Fibroblast of skin of back (primary cell): ENCODE results near the gene KDM8.

ENCODE experiments used
- DNase-seq: peaks from one replicate; pipeline ENCODE4 v3.0.0-alpha.2; 2013

KDM8 gene

DNA sequence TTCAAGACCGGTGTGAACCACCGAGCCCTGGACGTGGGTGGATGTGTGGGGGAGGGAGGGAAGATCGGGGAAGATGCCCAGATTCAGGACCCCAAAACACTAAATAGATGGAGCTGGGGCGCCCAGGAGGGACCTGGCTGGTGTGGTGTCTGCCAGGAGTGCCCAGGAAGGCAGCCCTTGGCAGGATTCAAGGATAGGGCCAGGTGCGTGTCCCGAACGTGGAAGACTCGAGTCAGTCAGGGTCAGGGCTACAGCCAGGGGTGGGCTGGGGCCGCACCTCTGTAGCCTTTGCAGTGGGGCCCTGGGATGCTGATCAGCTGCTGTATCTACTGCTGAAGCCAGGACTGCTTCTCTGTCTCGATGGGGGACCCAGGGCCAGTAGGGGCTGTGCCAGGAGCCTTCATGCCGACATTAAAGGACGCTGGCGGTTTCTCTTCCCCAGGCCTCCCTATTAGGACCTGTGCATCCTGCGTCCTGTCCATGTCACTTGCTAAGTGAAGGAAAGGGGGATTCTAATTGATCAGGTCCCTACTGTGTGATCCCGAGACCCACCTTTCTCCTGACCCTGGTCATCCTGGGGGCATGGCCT is 13.1 kb downstream of the KDM8 start:
- DNase-seq = no peak

DNA sequence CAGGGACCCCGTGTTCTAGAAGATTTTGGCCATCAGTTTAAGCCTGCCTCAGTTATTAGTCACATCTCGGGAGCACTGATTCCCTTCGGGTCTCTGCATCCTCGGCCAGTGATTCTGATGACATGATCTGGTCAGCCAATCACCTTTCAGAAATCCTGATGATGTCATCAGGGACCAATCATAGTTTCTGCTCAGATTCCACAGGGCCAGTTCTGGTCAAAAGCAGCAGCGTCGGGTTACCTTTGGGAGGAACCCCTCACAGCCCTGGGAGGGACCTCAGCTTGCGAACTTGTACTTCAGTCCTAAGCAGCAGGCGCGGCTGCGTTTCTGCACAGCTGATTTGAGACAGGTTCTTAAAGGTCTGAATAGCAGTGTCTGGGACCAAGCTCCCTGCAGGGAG is 13.9 kb downstream of the KDM8 start:
- peak; percentile 75 for DNase-seq

DNA sequence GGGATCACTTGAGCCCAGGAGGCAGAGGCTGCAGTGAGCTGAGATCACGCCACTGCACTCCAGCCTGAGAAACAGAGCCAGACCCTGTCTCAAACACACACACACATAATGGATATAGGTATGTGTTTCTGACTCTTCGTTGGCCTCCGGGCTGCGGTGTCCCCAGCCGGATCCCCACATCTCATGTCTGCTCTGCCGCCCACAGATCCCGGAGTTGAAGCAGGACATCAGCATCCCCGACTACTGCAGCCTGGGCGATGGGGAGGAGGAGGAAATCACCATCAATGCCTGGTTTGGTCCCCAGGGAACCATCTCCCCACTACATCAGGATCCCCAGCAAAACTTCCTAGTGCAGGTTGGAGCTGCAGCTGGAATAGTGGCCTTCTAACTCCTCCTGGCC is 15.4 kb downstream of the KDM8 start:
- no peak for DNase-seq

DNA sequence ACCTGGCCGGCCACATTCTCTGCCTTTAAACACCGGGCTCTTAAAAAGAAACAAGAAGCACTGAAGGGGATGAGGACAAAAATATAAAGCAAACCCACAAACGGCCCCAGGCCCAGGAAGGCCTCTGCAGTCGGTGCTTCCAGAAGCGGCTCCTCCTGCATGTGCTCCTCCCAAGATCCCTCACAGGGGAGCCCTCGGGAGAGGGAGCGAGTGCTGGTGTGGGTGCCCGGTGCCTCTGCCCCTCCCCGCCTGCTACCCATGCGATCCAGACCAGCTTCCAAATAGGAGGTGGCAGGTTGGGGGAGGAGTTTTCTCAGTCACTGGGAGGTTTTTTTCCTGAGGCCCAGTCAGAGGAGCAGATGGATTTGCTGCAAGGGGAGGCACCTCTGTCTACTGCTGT is 15.8 kb downstream of the KDM8 start:
- DNase-seq = no peak

DNA sequence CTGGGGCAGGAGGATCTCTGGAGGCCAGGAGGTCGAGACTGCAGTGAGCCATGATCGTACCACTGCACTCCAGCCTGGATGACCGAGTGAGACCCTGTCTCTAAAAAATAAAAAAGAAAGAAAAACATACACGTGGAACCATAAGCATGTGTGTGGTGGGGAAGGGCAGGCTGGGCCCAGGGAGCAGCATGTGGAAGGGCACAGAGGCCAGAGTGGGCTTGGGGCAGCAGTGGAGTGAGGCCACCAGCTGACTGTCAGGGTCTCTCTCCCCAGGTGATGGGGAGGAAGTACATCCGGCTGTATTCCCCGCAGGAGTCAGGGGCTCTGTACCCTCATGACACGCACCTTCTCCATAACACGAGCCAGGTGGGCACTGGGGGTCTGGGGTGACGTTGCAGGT is 16.8 kb downstream of the KDM8 start:
- DNase-seq = no peak

DNA sequence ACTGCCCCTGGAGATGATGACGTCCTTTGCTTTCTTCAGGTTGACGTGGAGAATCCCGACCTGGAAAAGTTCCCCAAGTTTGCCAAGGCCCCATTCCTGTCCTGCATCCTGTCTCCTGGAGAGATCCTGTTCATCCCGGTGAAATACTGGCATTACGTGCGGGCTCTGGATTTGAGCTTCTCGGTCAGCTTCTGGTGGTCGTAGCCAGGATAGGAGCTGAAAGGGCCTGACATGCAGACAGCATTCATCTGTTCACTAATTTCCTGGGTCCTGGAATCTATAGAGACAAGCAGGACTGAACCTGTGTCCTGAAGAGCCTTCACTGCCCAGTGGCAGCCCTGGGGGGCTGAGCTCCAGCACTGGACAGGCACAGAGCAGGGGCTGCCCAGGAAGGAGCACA is 17.2 kb downstream of the KDM8 start:
- DNase-seq = no peak

DNA sequence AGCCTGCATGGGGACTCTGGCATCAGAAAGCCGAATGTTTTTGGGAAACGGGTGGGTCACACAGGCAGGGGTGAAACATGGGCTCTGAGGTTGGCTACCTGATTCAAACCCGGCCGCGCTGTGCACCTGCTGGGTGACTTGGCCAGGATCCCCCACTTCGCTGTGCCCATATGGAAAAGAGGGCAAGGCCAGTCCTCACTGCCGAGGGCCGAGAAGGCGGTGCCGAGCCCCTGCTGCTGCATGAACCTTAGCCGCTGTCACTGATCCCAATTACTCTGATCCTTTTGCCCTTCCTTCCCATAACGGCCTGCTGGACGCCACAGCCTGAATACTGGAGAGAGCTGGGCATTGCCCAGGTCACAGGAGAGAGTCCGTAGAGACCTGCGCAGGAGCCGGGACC is 17.7 kb downstream of the KDM8 start:
- no peak for DNase-seq

DNA sequence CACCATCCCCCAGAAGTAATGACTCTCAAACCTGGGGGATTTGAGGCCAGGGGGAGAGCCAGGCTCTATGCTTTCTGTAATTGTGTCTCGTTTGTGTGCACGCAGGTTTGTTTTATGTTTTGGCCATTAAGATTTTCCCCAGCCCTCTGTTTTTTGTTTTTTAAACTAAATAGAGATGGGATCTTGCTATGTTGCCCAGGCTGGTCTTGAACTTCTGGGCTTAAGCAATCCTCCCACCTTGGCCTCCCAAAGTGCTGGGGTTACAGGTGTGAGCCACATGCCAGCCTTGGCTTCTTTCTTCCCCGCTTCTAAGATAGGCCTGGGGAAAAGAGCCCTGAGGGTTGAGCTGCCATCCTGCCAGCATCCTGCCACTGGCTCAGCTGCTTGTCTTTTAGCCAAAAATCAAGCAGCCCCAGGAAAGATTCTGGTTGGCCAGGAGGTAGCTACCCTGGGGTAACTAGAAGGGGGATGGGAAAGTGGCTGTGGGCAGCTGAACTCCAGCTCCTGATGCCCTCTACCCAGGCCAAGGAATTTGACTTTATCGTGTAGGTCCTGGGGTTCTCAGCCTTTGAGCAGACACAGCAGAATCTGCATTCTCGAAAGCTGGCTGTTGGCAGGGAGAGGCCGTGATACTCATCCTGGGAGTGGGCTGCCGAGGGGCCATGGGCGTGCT is 18.4 kb downstream of the KDM8 start:
- DNase-seq = no peak

DNA sequence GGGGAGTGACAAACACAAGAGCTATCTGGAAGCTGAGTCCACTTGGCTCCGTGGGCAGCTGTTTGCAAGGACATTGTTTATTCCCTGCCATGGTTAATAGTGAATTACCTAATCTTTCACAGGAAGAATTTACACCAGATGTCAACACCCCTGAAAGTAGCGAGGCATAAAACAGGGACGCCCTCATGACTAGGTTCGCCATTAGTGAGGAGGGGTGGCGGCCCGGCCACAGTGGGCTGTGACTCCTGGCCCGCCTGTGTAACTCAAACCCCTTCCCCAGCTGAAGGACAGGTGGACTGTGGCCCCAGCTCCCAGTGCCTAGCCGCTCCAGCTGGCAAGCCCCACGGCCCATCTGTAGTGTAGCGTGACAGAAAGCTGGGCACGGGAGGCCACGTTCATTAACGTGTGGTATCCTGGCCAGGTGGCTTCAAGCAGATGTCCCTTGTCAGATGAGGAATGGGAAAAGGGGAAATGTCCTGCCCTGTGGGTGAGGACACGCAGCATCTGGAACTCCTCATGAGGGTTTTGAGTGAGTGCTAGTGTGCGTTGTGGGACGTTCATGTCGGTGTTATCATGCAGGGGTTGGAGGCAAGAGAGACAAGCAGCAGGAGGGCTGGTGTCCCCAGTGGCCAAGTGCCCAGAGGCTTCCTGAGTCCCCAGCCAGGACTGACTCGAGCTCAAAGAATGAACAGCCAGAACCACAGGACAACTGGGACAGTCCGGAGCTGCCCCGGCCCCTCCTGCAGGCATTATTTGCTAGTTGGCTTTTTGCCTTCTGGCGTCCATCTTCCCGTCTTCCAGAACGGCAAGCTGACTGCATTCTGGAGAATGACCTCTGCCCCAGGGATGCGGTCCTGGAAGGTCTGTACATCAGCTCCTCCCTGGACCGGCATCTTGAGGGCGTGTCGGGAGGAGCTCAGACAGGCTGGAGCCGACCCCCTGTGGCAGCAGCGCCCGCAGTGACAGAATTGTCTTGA is 19.2 kb downstream of the KDM8 start:
- peak; percentile 85 for DNase-seq

DNA sequence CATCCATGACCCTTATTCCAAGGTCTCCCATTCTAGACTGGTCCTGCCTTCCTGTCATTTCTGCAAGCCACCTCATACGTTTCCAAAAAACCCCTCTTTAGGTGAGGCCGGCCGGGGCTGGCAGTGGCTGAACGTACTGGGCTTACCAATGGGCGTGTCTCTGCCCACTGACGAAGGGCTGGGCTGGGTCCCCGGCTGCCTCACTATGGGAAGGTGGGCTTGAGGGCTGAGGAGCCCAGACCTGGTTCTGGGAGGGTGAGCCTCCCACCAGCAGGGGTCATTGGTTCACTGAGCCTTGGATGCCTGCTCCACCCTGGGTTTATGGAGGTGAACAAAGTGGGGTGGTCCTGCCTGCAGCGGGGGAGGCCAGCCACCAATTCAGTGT is 19.9 kb downstream of the KDM8 start:
- DNase-seq = no peak

DNA sequence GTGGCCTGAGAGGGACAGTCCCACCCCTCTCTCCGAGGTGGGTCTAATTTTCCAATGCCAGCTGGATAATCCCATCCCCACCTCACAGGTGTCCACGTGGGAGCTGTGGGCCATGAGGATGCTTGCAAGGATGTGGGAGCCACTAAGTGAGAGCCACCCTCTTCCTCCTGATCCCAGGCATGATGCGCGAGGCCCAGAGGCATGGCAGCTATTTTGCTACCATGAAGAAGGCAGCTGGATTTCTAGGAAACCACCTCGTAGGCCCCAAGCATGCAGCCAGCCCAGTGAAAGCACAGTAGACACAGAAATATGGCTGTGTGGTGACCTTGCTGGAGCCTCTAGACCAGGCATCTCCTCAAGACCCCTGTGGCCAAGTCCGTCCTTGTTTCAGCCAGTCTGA is 20.4 kb downstream of the KDM8 start:
- no peak for DNase-seq

DNA sequence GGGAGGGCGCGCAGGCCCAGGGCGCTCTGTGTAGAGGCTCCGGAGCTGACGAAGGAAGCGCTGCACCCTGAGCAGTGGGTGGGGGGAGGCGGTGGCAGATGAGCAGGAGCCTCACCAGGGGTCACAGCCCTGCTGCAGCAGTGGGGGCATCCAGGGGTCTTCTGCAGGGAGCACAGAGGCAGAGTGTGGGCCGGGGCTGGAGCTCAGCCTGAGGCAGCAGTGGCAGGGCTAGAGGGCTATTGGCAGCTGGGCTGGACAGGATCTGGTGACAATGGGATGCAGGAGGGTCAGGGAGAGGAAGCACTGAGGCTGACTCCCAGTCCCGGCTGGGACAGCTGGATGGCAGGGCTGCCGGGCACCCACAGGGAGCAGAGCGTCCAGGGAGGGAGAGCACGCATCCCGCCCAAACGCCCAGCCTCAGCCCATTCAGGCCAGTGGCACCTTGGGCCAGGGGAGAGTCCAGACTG is 21.0 kb downstream of the KDM8 start:
- no peak for DNase-seq

DNA sequence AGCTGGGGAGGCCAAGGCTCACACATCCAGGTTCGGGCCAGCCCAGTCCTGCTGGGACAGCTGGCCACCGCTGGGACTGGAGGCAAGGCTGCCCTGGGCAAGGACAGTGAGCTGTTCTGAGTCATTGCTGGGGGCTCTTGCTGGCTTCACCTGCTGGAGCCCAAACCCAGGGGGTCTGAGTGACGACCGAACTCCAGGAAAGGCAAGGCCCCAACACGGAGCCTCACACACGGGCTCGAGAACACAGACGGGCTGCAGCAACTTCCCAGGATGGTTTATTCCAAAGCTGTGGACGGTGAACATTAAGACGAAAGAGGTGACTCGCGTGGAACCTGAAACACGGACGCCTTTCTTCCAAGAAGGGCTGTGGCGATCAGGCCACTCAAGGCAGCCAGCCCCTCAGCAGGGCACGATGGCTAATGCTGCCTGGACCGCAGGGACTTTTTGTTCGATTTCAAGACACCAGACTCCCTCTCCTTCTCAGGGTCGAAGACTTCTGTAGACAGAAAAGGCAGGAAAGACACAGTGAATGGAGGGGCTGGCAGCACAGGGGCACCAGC is 21.5 kb downstream of the KDM8 start:
- DNase-seq = no peak

DNA sequence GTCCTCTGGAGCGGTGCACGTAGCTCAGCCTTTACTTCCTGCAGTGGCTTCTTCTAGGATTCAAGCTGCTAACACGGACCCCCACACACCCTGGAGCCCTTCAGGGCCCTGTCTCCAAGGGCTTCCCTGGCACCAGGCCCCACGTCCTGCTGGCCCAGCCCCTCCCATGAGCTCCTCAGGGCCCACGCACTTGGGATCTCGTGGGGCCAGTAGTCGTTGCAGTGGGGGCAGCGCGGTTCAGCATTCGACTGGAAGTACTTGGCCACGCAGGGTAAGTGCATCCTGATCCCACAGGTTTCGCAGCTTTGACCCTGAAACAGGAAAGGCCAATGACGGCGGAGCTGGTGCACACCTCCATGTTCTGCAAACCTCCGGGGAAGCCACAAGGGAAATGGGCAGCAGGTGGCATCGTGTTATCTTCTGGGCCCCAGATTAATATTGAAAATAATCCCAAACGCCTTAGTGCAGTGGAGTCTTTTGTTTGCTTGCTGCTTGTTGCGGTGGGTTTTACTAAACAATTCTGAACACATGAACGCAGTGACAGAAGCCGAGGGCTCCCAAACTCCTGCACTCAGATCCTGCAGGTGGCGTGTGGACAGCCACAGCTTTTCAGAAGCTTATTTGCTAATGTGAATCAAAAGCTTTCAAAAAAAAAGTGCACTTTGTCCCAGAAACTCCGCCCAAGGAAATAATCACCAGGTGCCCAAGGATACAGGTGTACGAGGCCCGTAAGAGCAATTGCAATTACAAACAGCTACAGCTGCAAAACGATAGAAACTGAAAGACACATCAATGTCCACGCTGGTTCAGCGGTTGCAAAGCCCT is 22.4 kb downstream of the KDM8 start:
- no peak for DNase-seq

DNA sequence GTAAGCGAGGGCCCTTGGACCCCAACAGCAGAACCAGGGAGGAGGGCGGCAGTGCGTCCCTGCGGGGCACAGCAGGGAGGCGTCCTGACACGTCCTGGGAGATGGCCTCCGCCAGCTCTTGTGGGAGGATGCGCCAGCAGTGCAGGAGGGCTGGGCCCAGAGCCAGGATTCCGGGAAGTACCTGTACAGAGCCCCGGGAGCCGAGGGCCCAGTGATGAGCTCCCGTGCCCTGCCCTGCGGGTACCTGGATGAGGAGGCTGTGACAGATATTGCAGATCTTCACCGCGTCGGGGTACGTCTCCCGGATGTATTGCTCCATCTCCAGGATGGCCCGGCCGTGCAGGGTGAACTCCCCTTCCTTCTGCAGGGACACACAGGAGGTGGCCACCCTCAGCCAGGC is 23.1 kb downstream of the KDM8 start:
- DNase-seq = no peak

DNA sequence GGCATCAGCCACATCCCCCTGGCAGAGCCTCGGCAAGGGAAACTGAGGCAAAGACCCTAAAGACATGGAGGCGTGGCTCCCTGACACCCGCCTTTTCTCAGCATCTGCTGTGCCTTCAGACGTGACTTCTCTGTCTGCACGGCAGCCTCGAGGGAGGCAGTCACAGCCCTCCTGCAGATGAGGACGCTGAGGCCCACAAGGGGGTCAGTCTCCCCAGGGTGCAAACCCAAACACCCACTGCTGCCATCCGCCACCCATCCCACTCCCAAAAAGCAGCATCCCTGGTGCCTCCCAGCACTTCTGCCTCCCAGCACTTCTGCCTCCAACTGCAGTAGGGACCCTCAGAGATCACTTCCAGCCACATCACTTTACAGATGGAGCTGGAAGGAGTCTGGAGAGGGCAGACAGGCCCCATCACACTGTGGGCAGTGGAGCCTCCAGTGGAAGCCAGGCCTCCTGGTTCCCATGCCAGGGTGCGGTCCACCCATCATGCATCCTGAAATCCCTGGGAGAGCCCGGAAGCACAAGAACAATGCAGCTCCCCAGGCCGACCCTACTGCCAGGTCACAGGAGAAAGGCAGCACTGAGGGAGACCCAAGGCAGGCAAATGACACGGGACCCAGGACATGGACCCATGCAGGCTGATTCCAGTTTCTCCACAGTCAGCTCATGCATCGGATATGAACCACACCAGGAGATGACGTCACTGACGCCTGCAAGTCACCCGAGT is 23.8 kb downstream of the KDM8 start:
- DNase-seq = no peak

DNA sequence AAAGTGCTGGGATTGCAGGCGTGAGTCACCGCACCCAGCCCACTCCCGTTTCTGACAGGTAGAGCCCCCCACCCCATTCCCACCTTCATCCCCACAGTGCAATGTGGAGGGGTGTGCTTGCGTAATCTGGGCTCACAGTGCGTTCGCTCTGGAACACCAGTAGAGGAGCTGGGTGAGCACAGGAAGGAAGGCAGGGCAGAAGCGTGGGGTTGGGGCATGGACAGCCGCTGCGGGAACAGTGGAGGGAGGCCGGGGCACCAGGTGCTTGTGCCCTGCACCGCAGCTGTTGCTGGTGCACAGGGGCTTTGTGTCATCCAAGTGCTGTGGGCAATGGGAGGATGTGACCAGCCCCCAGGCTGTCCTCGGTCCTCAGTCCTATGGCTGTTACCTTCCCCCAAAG is 24.7 kb downstream of the KDM8 start:
- DNase-seq = no peak

DNA sequence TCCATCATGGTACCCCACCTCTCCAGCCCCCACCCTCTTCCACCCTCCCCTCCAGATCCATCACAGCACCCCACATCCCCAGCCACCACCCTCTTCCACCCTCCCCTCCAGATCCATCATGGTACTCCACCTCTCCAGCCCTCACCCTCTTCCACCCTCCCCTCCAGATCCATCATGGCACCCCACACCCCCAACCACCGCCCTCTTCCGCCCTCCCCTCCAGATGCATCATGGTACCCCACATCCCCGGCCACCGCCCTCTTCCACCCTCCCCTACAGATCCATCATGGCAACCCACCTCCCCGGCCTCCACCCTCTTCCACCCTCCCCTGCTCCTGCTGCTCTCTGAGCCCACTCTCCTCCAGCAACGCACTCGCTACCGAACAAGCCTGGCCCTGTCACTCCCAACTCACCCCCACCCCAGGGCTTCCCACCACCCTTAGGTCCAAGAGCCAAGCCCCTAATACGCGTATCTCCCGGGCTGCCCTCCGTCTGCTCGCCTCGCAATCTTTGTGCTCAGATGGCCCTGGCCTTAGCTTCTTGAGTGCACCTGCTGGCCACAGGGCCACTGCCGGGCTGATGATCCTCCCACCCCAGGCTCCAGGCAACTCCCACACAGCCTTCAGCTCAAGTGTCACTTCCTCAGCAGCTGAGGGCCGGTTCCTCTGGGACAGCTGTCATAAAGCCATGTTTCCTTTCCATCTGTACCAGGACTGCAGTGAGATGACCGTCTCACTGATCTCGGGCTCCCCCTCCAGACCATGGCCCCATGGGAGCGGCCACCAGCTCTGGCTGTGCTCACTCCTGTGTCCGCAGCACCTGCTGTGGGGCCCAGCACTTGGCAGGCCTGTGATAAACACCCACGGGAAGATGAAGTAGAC is 25.5 kb downstream of the KDM8 start:
- no peak for DNase-seq

DNA sequence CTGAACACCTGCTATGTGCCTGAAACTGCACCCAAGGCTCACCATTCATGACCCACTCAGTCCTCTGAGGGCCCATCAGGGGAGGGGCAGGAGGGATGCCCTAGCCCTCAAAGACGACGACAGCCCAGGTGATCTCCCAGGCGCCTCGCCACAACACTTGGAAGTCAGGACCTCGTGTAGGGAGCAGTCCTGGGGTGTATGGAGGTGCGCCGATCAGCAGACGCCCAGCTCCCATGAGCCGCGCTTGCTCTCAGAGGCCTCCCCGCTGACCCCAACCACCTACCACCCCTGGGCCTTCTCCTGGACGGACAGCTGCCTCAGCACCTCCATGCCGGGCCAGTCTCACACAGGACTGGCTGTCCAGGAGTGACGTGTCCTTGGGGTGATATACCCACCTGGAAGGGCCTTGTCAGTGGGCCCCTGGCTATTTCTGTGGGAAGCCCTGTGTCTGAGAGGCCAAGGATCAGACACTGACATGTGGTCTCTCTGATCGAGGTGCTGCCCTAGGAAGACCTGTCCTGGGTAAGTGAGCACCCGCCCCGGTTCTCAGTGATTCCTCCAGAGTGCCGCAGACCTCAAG is 26.7 kb downstream of the KDM8 start:
- no peak for DNase-seq

DNA sequence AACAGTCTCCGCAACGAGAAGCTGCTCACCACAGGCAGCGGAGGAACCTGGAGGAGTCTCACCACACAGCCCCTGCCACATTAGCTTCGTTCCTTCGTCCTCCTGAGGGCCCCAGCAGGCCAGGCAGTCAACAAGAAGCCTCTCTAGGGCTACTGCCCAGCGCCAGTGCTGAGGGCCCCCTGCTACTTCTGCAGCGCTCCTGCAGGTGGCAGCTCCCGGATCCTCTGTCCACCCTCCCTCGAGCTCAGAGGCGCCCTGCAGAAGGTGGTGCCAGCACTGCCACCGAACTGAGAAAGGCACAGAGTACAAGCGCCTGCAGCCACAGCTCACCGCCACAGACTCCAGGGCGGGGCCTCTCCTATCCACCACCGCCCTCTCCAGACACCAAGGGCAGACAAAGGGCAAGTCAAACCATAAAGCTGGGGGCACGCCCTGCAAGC is 27.3 kb downstream of the KDM8 start:
- no peak for DNase-seq
